Pulmonary artery endothelial cell (primary cell): ENCODE results near the gene SHANK1. TPM values are rescaled to one million over a fixed set of nuclear protein-coding genes. Genes with fewer than 3 reads are reported as not detected.
"Not testable (repeated sequence)": the region's sequence is repeated elsewhere in the genome, so short reads cannot be mapped to it uniquely, and the experiment has no call there.

Source experiments
- DNase-seq: peaks from one replicate; pipeline ENCODE4 v3.0.0-alpha.2; 2011; ENCODE audit warnings: low read depth, low spot score
- total RNA-seq: library from RNA; depleted of rRNA; stranded (reverse); fragments of >200 nt; gene quantifications from 2 replicates; pipeline ENCODE4 v1.2.3, GENCODE V29; 2014

Gene SHANK1
- total RNA-seq, 1 donor from 2014 or later = 0.26 TPM

GRCh38 chr19:50636317-50637085 lies 83.1 kb downstream of the SHANK1 start:
- DNase-seq = no peak

- DNase-seq = no peak
These were observed 85.6 kb downstream of the SHANK1 start for GRCh38 chr19:50633973-50634372.

- DNase-seq = no peak
These were observed 86.2 kb downstream of the SHANK1 start for GRCh38 chr19:50633359-50633758.

- no peak for DNase-seq
These were observed 87.3 kb downstream of the SHANK1 start for GRCh38 chr19:50632151-50632835.

GRCh38 chr19:50629801-50630200 lies 89.8 kb downstream of the SHANK1 start:
- no peak for DNase-seq

GRCh38 chr19:50629194-50629593 lies 90.4 kb downstream of the SHANK1 start:
- DNase-seq = no peak

- DNase-seq = no peak
These were observed 91.1 kb downstream of the SHANK1 start for GRCh38 chr19:50628551-50628950.

- no peak for DNase-seq
These were observed 91.5 kb downstream of the SHANK1 start for GRCh38 chr19:50628146-50628545.

- no peak for DNase-seq
These were observed 92.8 kb downstream of the SHANK1 start for GRCh38 chr19:50626795-50627194.

- DNase-seq = no peak
These were observed 93.6 kb downstream of the SHANK1 start for GRCh38 chr19:50626011-50626410.

GRCh38 chr19:50624949-50625600 lies 94.5 kb downstream of the SHANK1 start:
- DNase-seq = no peak

- DNase-seq = not testable (repeated sequence)
These were observed 99.2 kb downstream of the SHANK1 start for GRCh38 chr19:50620394-50620906.

GRCh38 chr19:50619184-50619583 lies 100.4 kb downstream of the SHANK1 start:
- not testable (repeated sequence) for DNase-seq

- DNase-seq = not testable (repeated sequence)
These were observed 101.2 kb downstream of the SHANK1 start for GRCh38 chr19:50618379-50618778.

- not testable (repeated sequence) for DNase-seq
These were observed 106.8 kb downstream of the SHANK1 start for GRCh38 chr19:50612504-50613404.

Other genes with a start within 250 kb of the SHANK1 start
- gene EMC10, start 243.3 kb downstream of the SHANK1 start, total RNA-seq = 63.2 and 74.2 TPM in 2 replicates
- not detected in 2 replicates for gene GARIN5A, start 243.0 kb downstream of the SHANK1 start, total RNA-seq
- 18.3 and 22.0 TPM in 2 replicates for gene JOSD2, start 208.6 kb downstream of the SHANK1 start, total RNA-seq
- gene ASPDH, start 205.9 kb downstream of the SHANK1 start, total RNA-seq = not detected in 2 replicates
- gene LRRC4B, start 151.4 kb downstream of the SHANK1 start, total RNA-seq = 0.07 TPM in 1 of 2 replicates, not detected in the other
- gene SYT3, start 79.9 kb downstream of the SHANK1 start, total RNA-seq = 0.04 TPM in 1 of 2 replicates, not detected in the other
- gene C19orf81, start 70.4 kb downstream of the SHANK1 start, total RNA-seq = 0.59 and 0.63 TPM in 2 replicates
- gene CLEC11A, start 3.6 kb upstream of the SHANK1 start, total RNA-seq = 4.0 and 4.3 TPM in 2 replicates
- gene GPR32, start 50.7 kb upstream of the SHANK1 start, total RNA-seq = not detected in 2 replicates
- gene ACP4, start 70.6 kb upstream of the SHANK1 start, total RNA-seq = not detected in 2 replicates
- not detected in 2 replicates for gene KLK1, start 104.0 kb upstream of the SHANK1 start, total RNA-seq
- not detected in 2 replicates for gene KLK15, start 113.8 kb upstream of the SHANK1 start, total RNA-seq
- gene KLK3, start 135.1 kb upstream of the SHANK1 start, total RNA-seq = not detected in 2 replicates
- not detected in 2 replicates for gene KLK2, start 153.6 kb upstream of the SHANK1 start, total RNA-seq
- not detected in 2 replicates for gene KLK4, start 191.6 kb upstream of the SHANK1 start, total RNA-seq
- gene KLK5, start 233.2 kb upstream of the SHANK1 start, total RNA-seq = not detected in 2 replicates
- not detected in 2 replicates for gene KLK6, start 249.8 kb upstream of the SHANK1 start, total RNA-seq